IPS DF 6.9 (cell line): ENCODE measurements around the gene GVQW3.

ENCODE experiments used
- DNase-seq: peaks from one replicate; pipeline ENCODE4 v3.0.0-alpha.2; 2013; ENCODE audit warnings: low read depth, low spot score
- H3K27ac ChIP-seq: one replicate; pipeline ENCODE4 v1.5.1; 2013; ENCODE audit warnings: low read length, control low read depth
- H3K27me3 ChIP-seq: 2 replicates; pipeline ENCODE4 v1.6.1; 2013; ENCODE audit warnings: mild to moderate bottlenecking, low read length; ENCODE audit not compliant: control insufficient read depth, insufficient read depth
- H3K36me3 ChIP-seq: 2 replicates; pipeline ENCODE4 v1.6.1; 2013; ENCODE audit warnings: low read length; ENCODE audit not compliant: control insufficient read depth, insufficient read depth
- H3K4me1 ChIP-seq: 2 replicates; pipeline ENCODE4 v1.6.1; 2013; ENCODE audit warnings: low read length; ENCODE audit not compliant: control insufficient read depth, insufficient read depth
- H3K4me3 ChIP-seq: 2 replicates; pipeline ENCODE4 v1.5.1; 2013; ENCODE audit warnings: mild to moderate bottlenecking, low read length
- H3K9me3 ChIP-seq: 2 replicates; pipeline ENCODE4 v1.6.1; 2013; ENCODE audit warnings: low read length, inconsistent platforms; ENCODE audit not compliant: control insufficient read depth, insufficient read depth
- WGBS: extraction: QIAGEN DNeasy Blood & Tissue Kit; methylation state at CpG from one replicate; pipeline ENCODE4 v1.1.7; 2013; ENCODE audit warnings: mixed read lengths, missing lambda C conversion rate; ENCODE audit not compliant: insufficient read length, insufficient coverage; 5-methylcytosine and 5-hydroxymethylcytosine counted together

The GVQW3 gene

GRCh38 chr11:76380977-76381719 is at the start of gene GVQW3, which contains the start of gene THAP12:
Gene GVQW3 (plus strand): TSS chr11:76381323. CDS start chr11:76381829, 506 bp downstream.
Gene THAP12 (minus strand): TSS chr11:76381132. CDS start chr11:76380836, 296 bp downstream.
- peaks cover 6% of the 10 kb centered on the region for H3K4me1 ChIP-seq
- peak within 1 kb of the TSS; percentile 86 for H3K4me3 ChIP-seq
- no peaks in the 10 kb centered on the region for H3K9me3 ChIP-seq
- DNase-seq: peak; percentile 86
- no peaks in the 10 kb centered on the region for H3K36me3 ChIP-seq
- no peaks in the 10 kb centered on the region for H3K27me3 ChIP-seq
- WGBS: no CpG with 5 or more reads among the region's 69 CpGs
- no peak within 1 kb of the TSS for H3K27ac ChIP-seq

GRCh38 chr11:76334826-76335389 is 46.2 kb upstream of the GVQW3 start:
- peaks cover 3% of the 10 kb centered on the region; the same call in 1 of the 2 replicates for H3K9me3 ChIP-seq
- no peak overlapping the region for H3K4me3 ChIP-seq
- H3K27me3 ChIP-seq: no peaks in the 10 kb centered on the region
- DNase-seq: no peak
- peaks cover 1% of the 10 kb centered on the region; the same call in 1 of the 2 replicates for H3K4me1 ChIP-seq
- WGBS: no CpG with 5 or more reads among the region's 5 CpGs
- no peak overlapping the region for H3K27ac ChIP-seq
- H3K36me3 ChIP-seq: no peaks in the 10 kb centered on the region

GRCh38 chr11:76335842-76336241 is 45.3 kb upstream of the GVQW3 start:
- Histone ChIP-seq H3K4me3 (no peak overlapping the region), H3K27me3 (no peaks in the 10 kb centered on the region), H3K36me3 (no peaks in the 10 kb centered on the region), H3K9me3 (peaks cover 3% of the 10 kb centered on the region; the same call in 1 of the 2 replicates), H3K27ac (no peak overlapping the region), H3K4me1 (no peaks in the 10 kb centered on the region)
- DNase-seq: no peak

GRCh38 chr11:76336597-76336996 is 44.5 kb upstream of the GVQW3 start:
- Histone ChIP-seq H3K27me3 (no peaks in the 10 kb centered on the region), H3K9me3 (peaks cover 3% of the 10 kb centered on the region; the same call in 1 of the 2 replicates), H3K36me3 (no peaks in the 10 kb centered on the region), H3K4me3 (no peak overlapping the region), H3K27ac (no peak overlapping the region), H3K4me1 (no peaks in the 10 kb centered on the region)
- no peak for DNase-seq
- WGBS: 100% methylated on average over 1 of the region's 2 CpGs

GRCh38 chr11:76337469-76337868 is 43.7 kb upstream of the GVQW3 start:
- no peaks in the 10 kb centered on the region for H3K4me1 ChIP-seq

GRCh38 chr11:76337923-76338322 is 43.2 kb upstream of the GVQW3 start:
- WGBS: no CpG with 5 or more reads among the region's 4 CpGs
- Histone ChIP-seq H3K9me3 (peaks cover 3% of the 10 kb centered on the region; the same call in 1 of the 2 replicates), H3K36me3 (no peaks in the 10 kb centered on the region), H3K27ac (no peak overlapping the region), H3K27me3 (no peaks in the 10 kb centered on the region), H3K4me1 (no peaks in the 10 kb centered on the region), H3K4me3 (no peak overlapping the region)
- DNase-seq: no peak

More at GRCh38 chr11:76337469-76337868, 43.7 kb upstream of the GVQW3 start:
- no peak for DNase-seq
- Histone ChIP-seq H3K4me3 (no peak overlapping the region), H3K27ac (no peak overlapping the region), H3K9me3 (peaks cover 3% of the 10 kb centered on the region; the same call in 1 of the 2 replicates), H3K27me3 (no peaks in the 10 kb centered on the region), H3K36me3 (no peaks in the 10 kb centered on the region)
- WGBS: no CpG with 5 or more reads among the region's 1 CpG

GRCh38 chr11:76339221-76339620 is 41.9 kb upstream of the GVQW3 start:
- H3K4me1 ChIP-seq: no peaks in the 10 kb centered on the region
- H3K9me3 ChIP-seq: peaks cover 3% of the 10 kb centered on the region; the same call in 1 of the 2 replicates
- H3K27me3 ChIP-seq: no peaks in the 10 kb centered on the region
- no peaks in the 10 kb centered on the region for H3K36me3 ChIP-seq
- WGBS: no CpG with 5 or more reads among the region's 6 CpGs
- no peak overlapping the region for H3K27ac ChIP-seq
- DNase-seq: no peak
- H3K4me3 ChIP-seq: no peak overlapping the region

GRCh38 chr11:76347466-76347865 is 33.7 kb upstream of the GVQW3 start:
- no peaks in the 10 kb centered on the region for H3K36me3 ChIP-seq
- H3K27ac ChIP-seq: no peak overlapping the region
- H3K4me1 ChIP-seq: no peaks in the 10 kb centered on the region
- H3K4me3 ChIP-seq: no peak overlapping the region
- no CpG with 5 or more reads among the region's 2 CpGs for WGBS
- no peaks in the 10 kb centered on the region for H3K27me3 ChIP-seq
- H3K9me3 ChIP-seq: no peaks in the 10 kb centered on the region
- DNase-seq: no peak

- Histone ChIP-seq H3K27me3 (no peaks in the 10 kb centered on the region), H3K27ac (no peak overlapping the region), H3K4me3 (no peak overlapping the region), H3K4me1 (no peaks in the 10 kb centered on the region), H3K9me3 (no peaks in the 10 kb centered on the region), H3K36me3 (no peaks in the 10 kb centered on the region)
- WGBS: no CpG with 5 or more reads among the region's 3 CpGs
- DNase-seq: no peak
Observed at GRCh38 chr11:76348348-76348747, 32.8 kb upstream of the GVQW3 start.

- Histone ChIP-seq H3K27me3 (no peaks in the 10 kb centered on the region), H3K4me3 (no peak overlapping the region), H3K4me1 (no peaks in the 10 kb centered on the region), H3K36me3 (peaks cover 3% of the 10 kb centered on the region; the same call in 1 of the 2 replicates), H3K9me3 (no peaks in the 10 kb centered on the region), H3K27ac (no peak overlapping the region)
- DNase-seq: no peak
- WGBS: no CpG with 5 or more reads among the region's 1 CpG
Observed at GRCh38 chr11:76355172-76355571, 26.0 kb upstream of the GVQW3 start.
